ENCODE results near the gene CTDP1. TPM values are rescaled to one million over a fixed set of nuclear protein-coding genes. Genes with fewer than 3 reads are reported as not detected.

CTDP1 gene
- total RNA-seq, 1 experiment from 2014 or later, result 20.3 TPM

GRCh38 chr18:79707239-79707638 is 27.6 kb downstream of the CTDP1 start:
- Mint-ChIP-seq H3K4me3 (ENCODE audit: unreplicated experiment) (no peak overlapping the region), H3K9me3 (ENCODE audit: unreplicated experiment) (no peaks in the 10 kb centered on the region), H3K4me1 (ENCODE audit: insufficient read depth, unreplicated experiment) (no peaks in the 10 kb centered on the region), H3K27ac (ENCODE audit: low read depth, unreplicated experiment) (no peak overlapping the region), H3K36me3 (ENCODE audit: insufficient read depth, unreplicated experiment) (peaks cover 37% of the 10 kb centered on the region), H3K27me3 (ENCODE audit: insufficient read depth, unreplicated experiment) (no peaks in the 10 kb centered on the region)
- no peak for TF ChIP-seq CTCF (IDR thresholded peaks at IDR 0.05; ENCODE audit: unreplicated experiment)
- ChIA-PET POLR2A (no interaction called here), CTCF (no interaction called here)
- intact Hi-C loops (cut with micrococcal nuclease), result no loop called here
- no TSS peak for BruUV-seq (replicated peaks)
- no peak for DNase-seq (ENCODE audit: unreplicated experiment)

- ChIA-PET CTCF (no interaction called here), POLR2A (no interaction called here)
- TF ChIP-seq CTCF (IDR thresholded peaks at IDR 0.05; ENCODE audit: unreplicated experiment), result no peak
- Mint-ChIP-seq H3K4me1 (ENCODE audit: insufficient read depth, unreplicated experiment) (no peaks in the 10 kb centered on the region), H3K9me3 (ENCODE audit: unreplicated experiment) (no peaks in the 10 kb centered on the region), H3K27ac (ENCODE audit: low read depth, unreplicated experiment) (no peak overlapping the region), H3K36me3 (ENCODE audit: insufficient read depth, unreplicated experiment) (peaks cover 37% of the 10 kb centered on the region), H3K27me3 (ENCODE audit: insufficient read depth, unreplicated experiment) (no peaks in the 10 kb centered on the region), H3K4me3 (ENCODE audit: unreplicated experiment) (no peak overlapping the region)
- BruUV-seq (replicated peaks), result no TSS peak
- no peak for DNase-seq (ENCODE audit: unreplicated experiment)
- intact Hi-C loops (cut with micrococcal nuclease), result no loop called here
Measured at GRCh38 chr18:79707671-79708070, 28.1 kb downstream of the CTDP1 start.

GRCh38 chr18:79708412-79708811 is 28.8 kb downstream of the CTDP1 start:
- Mint-ChIP-seq H3K27ac (ENCODE audit: low read depth, unreplicated experiment) (no peak overlapping the region), H3K4me1 (ENCODE audit: insufficient read depth, unreplicated experiment) (no peaks in the 10 kb centered on the region), H3K27me3 (ENCODE audit: insufficient read depth, unreplicated experiment) (no peaks in the 10 kb centered on the region), H3K36me3 (ENCODE audit: insufficient read depth, unreplicated experiment) (peaks cover 36% of the 10 kb centered on the region), H3K4me3 (ENCODE audit: unreplicated experiment) (no peak overlapping the region), H3K9me3 (ENCODE audit: unreplicated experiment) (no peaks in the 10 kb centered on the region)
- no TSS peak for BruUV-seq (replicated peaks)
- ChIA-PET POLR2A (no interaction called here), CTCF (no interaction called here)
- intact Hi-C loops (cut with micrococcal nuclease), result no loop called here
- no peak for DNase-seq (ENCODE audit: unreplicated experiment)
- no peak for TF ChIP-seq CTCF (IDR thresholded peaks at IDR 0.05; ENCODE audit: unreplicated experiment)

- Mint-ChIP-seq H3K36me3 (ENCODE audit: insufficient read depth, unreplicated experiment) (peaks cover 31% of the 10 kb centered on the region), H3K27ac (ENCODE audit: low read depth, unreplicated experiment) (no peak overlapping the region)
- intact Hi-C loops (cut with micrococcal nuclease), result no loop called here
Measured at GRCh38 chr18:79712206-79712857, 32.7 kb downstream of the CTDP1 start.

More at GRCh38 chr18:79712206-79712857, 32.7 kb downstream of the CTDP1 start:
- Mint-ChIP-seq H3K4me3 (ENCODE audit: unreplicated experiment) (no peak overlapping the region), H3K4me1 (ENCODE audit: insufficient read depth, unreplicated experiment) (no peaks in the 10 kb centered on the region), H3K9me3 (ENCODE audit: unreplicated experiment) (no peaks in the 10 kb centered on the region), H3K27me3 (ENCODE audit: insufficient read depth, unreplicated experiment) (no peaks in the 10 kb centered on the region)
- TF ChIP-seq CTCF (IDR thresholded peaks at IDR 0.05; ENCODE audit: unreplicated experiment), result no peak
- DNase-seq (ENCODE audit: unreplicated experiment), result no peak
- ChIA-PET CTCF (no interaction called here), POLR2A (no interaction called here)
- BruUV-seq (replicated peaks), result no TSS peak
